SK-N-MC (cell line): ENCODE measurements around the gene SLC39A13.

ENCODE experiments used
- DNase-seq: peaks from one replicate; pipeline ENCODE4 v3.0.0-alpha.2; 2011; ENCODE audit warnings: low read depth, low spot score
- H3K27ac ChIP-seq: fragments of 200-600 bp; sonication (generic); 2 replicates; pipeline ENCODE4 v1.5.1; 2016; ENCODE audit warnings: mixed run types
- H3K36me3 ChIP-seq: fragments of 200-600 bp; sonication (generic); 2 replicates; pipeline ENCODE4 v1.6.1; 2017; ENCODE audit warnings: antibody characterized with exemption, low read length, mixed read lengths; ENCODE audit not compliant: insufficient read depth
- H3K4me3 ChIP-seq: fragments of 200-600 bp; sonication (generic); 2 replicates; pipeline ENCODE4 v1.5.1; 2016
- H3K9ac ChIP-seq: fragments of 200-600 bp; sonication (generic); 2 replicates; pipeline ENCODE4 v1.8.0; 2017; ENCODE audit warnings: mixed run types, mixed read lengths; ENCODE audit not compliant: insufficient read length
- H3K9me3 ChIP-seq: fragments of 200-600 bp; sonication (generic); 2 replicates; pipeline ENCODE4 v1.6.1; 2017; ENCODE audit warnings: low read depth, mild to moderate bottlenecking, antibody characterized with exemption, low read length, moderate library complexity, mixed read lengths
- EZH2 ChIP-seq: fragments of 200-600 bp; sonication (generic); IDR thresholded peaks from one replicate; pipeline ENCODE4 v1.6.1; 2017; ENCODE audit warnings: antibody characterized with exemption
- FOXP2 ChIP-seq: optimal IDR thresholded peaks from 2 replicates; pipeline ENCODE3; 2011; ENCODE audit warnings: mild to moderate bottlenecking, moderate library complexity; ENCODE audit not compliant: insufficient read depth; ENCODE audit errors: extremely low read length, control extremely low read depth
- POLR2AphosphoS5 ChIP-seq: IDR thresholded peaks from 2 replicates; pipeline ENCODE4 v1.6.1; 2012; ENCODE audit warnings: mild to moderate bottlenecking, low read depth, low read length, borderline replicate concordance

The SLC39A13 gene

GRCh38 chr11:47413908-47414684, 5.7 kb downstream of the SLC39A13 start:
- Histone ChIP-seq H3K36me3 (peaks cover 18% of the 10 kb centered on the region), H3K9ac (no peak overlapping the region), H3K27ac (no peak overlapping the region), H3K9me3 (no peaks in the 10 kb centered on the region), H3K4me3 (no peak overlapping the region)
- no peak for DNase-seq
- TF ChIP-seq FOXP2 (no peak), POLR2AphosphoS5 (no peak; the same call in 1 of the 2 replicates), EZH2 (no peak)

DNA sequence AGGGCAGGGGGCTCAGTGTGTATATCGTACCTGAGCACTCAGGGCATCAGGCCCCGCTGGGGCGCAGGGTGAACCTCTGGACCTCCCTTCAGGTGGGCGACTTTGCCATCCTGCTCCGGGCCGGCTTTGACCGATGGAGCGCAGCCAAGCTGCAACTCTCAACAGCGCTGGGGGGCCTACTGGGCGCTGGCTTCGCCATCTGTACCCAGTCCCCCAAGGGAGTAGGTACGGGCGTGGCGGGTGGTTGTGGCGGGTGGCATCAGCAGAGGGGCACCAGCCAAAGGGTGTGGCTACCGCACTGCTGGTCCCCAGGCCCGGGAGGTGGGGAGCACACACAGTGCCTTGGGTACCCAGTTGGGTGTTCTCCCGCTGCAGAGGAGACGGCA, 6.3 kb downstream of the SLC39A13 start:
- H3K9me3 ChIP-seq = no peaks in the 10 kb centered on the region
- no peak overlapping the region for H3K27ac ChIP-seq
- H3K4me3 ChIP-seq = no peak overlapping the region
- H3K9ac ChIP-seq = no peak overlapping the region
- DNase-seq = no peak
- H3K36me3 ChIP-seq = peaks cover 22% of the 10 kb centered on the region
- TF ChIP-seq EZH2 (no peak), FOXP2 (no peak), POLR2AphosphoS5 (no peak)

DNA sequence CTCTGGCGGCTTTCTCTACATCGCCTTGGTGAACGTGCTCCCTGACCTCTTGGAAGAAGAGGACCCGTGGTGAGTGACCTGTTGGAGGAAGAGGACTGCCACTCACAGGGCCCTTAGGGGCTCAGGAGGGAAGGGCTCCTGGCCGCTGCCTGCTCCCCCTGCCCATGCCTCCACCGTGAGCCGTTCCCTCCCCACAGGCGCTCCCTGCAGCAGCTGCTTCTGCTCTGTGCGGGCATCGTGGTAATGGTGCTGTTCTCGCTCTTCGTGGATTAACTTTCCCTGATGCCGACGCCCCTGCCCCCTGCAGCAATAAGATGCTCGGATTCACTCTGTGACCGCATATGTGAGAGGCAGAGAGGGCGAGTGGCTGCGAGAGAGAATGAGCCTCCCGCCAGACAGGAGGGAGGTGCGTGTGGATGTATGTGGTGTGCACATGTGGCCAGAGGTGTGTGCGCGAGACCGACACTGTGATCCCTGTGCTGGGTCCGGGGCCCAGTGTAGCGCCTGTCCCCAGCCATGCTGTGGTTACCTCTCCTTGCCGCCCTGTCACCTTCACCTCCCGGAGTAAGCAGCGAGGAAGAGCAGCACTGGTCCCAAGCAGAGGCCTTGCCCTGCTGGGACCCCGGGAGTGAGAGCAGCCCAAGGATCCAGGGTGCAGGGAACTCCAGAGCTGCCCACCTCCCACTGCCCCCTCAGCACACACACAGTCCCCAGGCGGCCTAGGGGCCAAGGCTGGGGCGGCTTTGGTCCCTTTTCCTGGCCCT, 6.9 kb downstream of the SLC39A13 start:
- H3K36me3 ChIP-seq = peaks cover 28% of the 10 kb centered on the region
- H3K4me3 ChIP-seq = no peak overlapping the region
- no peak for DNase-seq
- TF ChIP-seq POLR2AphosphoS5 = no peak
- no peak for TF ChIP-seq EZH2
- no peak for TF ChIP-seq FOXP2
- peak overlapping the region; percentile 54; the same call in 1 of the 2 replicates for H3K27ac ChIP-seq
- no peaks in the 10 kb centered on the region for H3K9me3 ChIP-seq
- H3K9ac ChIP-seq = no peak overlapping the region

DNA sequence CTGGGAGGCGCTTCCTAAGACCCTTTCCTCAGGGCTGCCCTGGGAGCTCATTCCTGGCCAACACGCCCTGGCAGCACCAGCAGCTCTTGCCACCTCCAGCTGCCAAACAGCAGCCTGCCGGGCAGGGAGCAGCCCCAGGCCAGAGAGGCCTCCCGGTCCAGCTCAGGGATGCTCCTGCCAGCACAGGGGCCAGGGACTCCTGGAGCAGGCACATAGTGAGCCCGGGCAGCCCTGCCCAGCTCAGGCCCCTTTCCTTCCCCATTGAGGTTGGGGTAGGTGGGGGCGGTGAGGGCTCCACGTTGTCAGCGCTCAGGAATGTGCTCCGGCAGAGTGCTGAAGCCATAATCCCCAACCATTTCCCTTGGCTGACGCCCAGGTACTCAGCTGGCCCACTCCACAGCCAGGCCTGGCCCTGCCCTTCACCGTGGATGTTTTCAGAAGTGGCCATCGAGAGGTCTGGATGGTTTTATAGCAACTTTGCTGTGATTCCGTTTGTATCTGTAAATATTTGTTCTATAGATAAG, 7.6 kb downstream of the SLC39A13 start:
- Histone ChIP-seq H3K9me3 (no peaks in the 10 kb centered on the region), H3K36me3 (peaks cover 33% of the 10 kb centered on the region), H3K4me3 (no peak overlapping the region), H3K9ac (no peak overlapping the region), H3K27ac (peak overlapping the region; percentile 54; the same call in 1 of the 2 replicates)
- TF ChIP-seq EZH2 (no peak), POLR2AphosphoS5 (no peak), FOXP2 (no peak)
- DNase-seq = no peak

DNA sequence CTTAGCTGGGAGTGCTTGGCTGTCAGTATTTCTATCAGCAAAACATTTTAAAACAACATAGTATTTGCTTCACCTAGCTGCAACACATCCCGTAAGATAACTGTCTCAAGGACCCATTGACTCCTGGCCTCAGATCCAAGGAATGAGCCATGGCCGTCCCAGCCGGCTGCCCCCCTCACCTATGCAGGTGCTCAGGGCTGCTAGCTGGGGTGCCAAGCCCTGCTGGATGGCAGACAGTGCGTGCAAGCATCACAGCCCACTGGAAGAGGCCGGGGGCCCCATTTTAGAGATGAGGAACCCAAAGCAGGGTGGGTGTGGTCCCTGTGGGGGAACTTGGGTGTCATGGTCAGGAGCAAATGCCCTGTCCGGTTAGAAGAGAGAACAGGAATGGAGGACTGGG, 9.3 kb downstream of the SLC39A13 start:
- Histone ChIP-seq H3K9ac (no peak overlapping the region), H3K27ac (no peak overlapping the region), H3K9me3 (no peaks in the 10 kb centered on the region), H3K4me3 (no peak overlapping the region), H3K36me3 (peaks cover 48% of the 10 kb centered on the region)
- no peak for DNase-seq
- TF ChIP-seq EZH2 (no peak), POLR2AphosphoS5 (peak; percentile 18; the same call in 1 of the 2 replicates), FOXP2 (no peak)

GRCh38 chr11:47418454-47419259, 10.3 kb downstream of the SLC39A13 start:
- Histone ChIP-seq H3K9me3 (no peaks in the 10 kb centered on the region), H3K27ac (no peak overlapping the region), H3K4me3 (no peak overlapping the region), H3K36me3 (peaks cover 58% of the 10 kb centered on the region), H3K9ac (no peak overlapping the region)
- no peak for TF ChIP-seq EZH2
- TF ChIP-seq FOXP2 = no peak
- no peak for TF ChIP-seq POLR2AphosphoS5
- DNase-seq = no peak

DNA sequence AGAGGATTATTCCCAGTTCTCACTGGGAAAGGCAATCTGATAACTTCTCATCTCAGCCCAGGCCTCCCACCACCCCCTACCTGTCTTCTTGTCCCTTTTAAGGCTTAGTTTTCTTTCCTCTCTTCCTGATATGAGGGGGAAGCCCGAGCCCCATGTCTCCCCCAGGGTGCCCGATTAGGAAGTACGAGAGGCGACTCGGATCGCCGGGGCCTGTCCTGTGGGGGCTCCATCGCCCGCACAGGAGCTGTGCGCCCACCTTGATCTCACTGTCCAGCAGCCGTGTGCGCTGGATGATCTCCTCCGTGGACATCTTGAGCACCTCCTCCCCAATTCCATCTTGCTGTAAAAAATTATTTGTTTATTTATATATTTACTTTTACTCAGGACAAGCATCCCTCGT, 17.2 kb downstream of the SLC39A13 start:
- TF ChIP-seq POLR2AphosphoS5 = no peak
- no peak for TF ChIP-seq FOXP2
- no peak for TF ChIP-seq EZH2
- no peak for DNase-seq
- peaks cover 43% of the 10 kb centered on the region for H3K36me3 ChIP-seq

GRCh38 chr11:47426062-47426956, 17.9 kb downstream of the SLC39A13 start, which contains the start of gene PSMC3:
Gene PSMC3, minus strand, starts transcription at chr11:47426439. Its CDS starts 160 bp downstream, at chr11:47426279.
- H3K27ac ChIP-seq = peak within 1 kb of the TSS; percentile 97
- H3K9me3 ChIP-seq = no peaks in the 10 kb centered on the region
- TF ChIP-seq EZH2 (no peak), POLR2AphosphoS5 (peak; percentile 68), FOXP2 (no peak)
- peak; percentile 79 for DNase-seq
- peak within 1 kb of the TSS; percentile 98 for H3K9ac ChIP-seq
- H3K36me3 ChIP-seq = peaks cover 39% of the 10 kb centered on the region
- peak within 1 kb of the TSS; percentile 100 for H3K4me3 ChIP-seq

More for the DNA sequence above, 17.2 kb downstream of the SLC39A13 start:
- Histone ChIP-seq H3K4me3 (peak overlapping the region; percentile 100), H3K9me3 (no peaks in the 10 kb centered on the region), H3K27ac (peak overlapping the region; percentile 97; the same call in 1 of the 2 replicates), H3K9ac (peak overlapping the region; percentile 98)
